PC-9 (cell line): ENCODE results near the gene NTS.

Experiments used
- CTCF ChIP-seq: fragments of 200-600 bp; sonication (generic); conservative IDR thresholded peaks from 2 replicates; pipeline ENCODE4 v1.6.1; 2017; ENCODE audit warnings: mixed run types, antibody characterized with exemption, mild to moderate bottlenecking, moderate library complexity
- EZH2 ChIP-seq: fragments of 200-600 bp; sonication (generic); IDR thresholded peaks from 2 replicates; pipeline ENCODE4 v1.8.0; 2017; ENCODE audit warnings: antibody characterized with exemption, low read depth

- TF ChIP-seq CTCF (peak; percentile 87), EZH2 (no peak)
Measured at GRCh38 chr12:85866986-85867776, 6.9 kb upstream of the NTS start.
